Right kidney (tissue), 1 donor: ENCODE data around the gene SIGLEC14.

Experiments used
- DNase-seq: peaks from one replicate; pipeline ENCODE4 v3.0.0-alpha.2; 2016

Gene SIGLEC14

DNA sequence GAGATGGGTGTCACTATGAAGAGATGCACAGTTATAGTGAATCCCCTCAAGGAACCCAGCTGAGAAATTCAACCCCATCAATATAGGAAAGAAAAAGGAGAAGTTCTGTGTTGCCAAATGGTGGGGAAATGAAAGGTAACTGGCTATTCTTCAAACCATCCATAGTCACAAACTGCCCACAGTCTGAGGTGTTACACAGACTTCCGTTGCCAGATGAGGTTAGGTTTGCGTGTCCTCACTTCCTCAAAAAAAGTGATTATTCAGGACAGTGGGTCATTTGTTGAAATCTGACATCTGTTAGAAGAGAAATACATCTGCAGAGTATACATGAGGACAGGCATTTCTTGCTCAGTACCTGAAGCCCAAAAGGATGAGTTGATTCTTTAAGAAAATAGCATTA is 25.4 kb downstream of the SIGLEC14 start:
- no peak for DNase-seq

DNA sequence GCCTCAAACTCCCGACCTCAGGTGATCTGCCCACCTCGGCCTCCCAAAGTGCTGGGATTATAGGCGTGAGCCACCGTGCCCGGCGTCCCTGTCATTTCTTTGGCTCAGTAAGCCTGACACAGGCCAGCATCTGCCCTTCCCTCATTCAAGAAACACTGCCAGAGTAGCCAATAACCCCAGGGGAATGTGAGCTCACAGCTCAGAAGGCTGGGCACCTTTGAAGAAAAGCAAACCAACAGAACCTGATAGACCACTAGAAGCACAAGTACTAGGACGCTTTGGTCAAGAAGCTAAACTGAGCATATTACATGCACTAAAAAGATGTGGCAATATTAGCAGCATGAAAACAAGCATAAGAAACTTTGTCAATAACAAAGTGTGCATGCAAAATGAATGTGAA is 30.6 kb downstream of the SIGLEC14 start:
- no peak for DNase-seq

GRCh38 chr19:51614789-51615188 is 31.8 kb downstream of the SIGLEC14 start:
- no peak for DNase-seq

GRCh38 chr19:51610576-51610975 is 36.0 kb downstream of the SIGLEC14 start:
- no peak for DNase-seq

- DNase-seq, result peak; percentile 34
Observed at GRCh38 chr19:51607920-51608562, 38.6 kb downstream of the SIGLEC14 start.

GRCh38 chr19:51607077-51607476 is 39.5 kb downstream of the SIGLEC14 start:
- DNase-seq, result no peak

GRCh38 chr19:51602189-51602854 is 44.3 kb downstream of the SIGLEC14 start:
- DNase-seq, result no peak

DNA sequence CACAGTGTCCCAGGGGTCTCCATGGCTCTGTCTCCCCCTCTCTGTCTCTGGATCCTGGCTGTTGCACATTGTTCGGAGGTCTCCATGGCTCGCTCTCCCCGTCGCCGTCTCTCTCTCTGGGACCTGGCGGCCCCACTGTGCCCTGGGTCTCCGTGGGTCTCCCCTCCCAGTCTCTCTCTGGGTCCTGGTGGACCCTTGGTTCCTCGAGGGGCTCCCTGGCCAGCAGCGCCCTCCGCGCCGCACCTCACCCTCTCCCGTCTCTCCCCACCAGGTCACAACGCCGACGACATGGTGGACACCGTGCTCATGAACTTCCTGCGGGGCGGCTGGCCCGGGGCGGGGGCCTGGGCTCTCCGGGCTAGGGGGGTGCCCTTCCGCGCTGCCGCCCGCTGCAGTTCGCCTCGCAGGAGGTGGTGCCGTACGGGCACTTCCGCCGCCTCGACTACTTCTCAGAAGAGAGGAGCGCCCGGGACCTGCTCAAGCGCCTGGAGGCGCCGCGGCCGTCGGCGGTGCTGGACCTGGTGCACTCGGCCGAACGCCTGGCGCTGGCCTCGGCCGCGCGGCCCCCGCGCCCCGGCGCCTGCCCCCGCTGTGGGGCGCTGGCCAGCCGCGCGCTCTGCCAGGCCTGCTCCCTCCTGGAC is 45.6 kb downstream of the SIGLEC14 start:
- no peak for DNase-seq

DNA sequence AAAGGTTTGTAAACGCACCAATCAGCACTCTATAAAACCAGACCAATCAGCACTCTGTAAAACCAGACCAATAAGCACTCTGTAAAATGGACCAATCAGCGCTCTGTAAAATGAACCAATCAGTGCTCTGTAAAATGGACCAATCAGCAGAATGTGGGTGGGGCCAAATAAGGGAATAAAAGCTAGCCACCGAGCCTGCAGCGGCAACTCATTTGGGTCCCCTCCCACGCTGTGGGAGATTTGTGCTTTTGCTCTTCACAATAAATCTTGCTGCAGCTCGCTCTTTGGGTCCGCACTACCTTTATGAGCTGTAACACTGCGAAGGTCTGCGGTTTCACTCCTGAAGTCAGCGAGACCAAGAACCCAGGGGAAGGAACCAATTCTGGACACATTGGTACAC is 47.5 kb downstream of the SIGLEC14 start:
- no peak for DNase-seq

DNA sequence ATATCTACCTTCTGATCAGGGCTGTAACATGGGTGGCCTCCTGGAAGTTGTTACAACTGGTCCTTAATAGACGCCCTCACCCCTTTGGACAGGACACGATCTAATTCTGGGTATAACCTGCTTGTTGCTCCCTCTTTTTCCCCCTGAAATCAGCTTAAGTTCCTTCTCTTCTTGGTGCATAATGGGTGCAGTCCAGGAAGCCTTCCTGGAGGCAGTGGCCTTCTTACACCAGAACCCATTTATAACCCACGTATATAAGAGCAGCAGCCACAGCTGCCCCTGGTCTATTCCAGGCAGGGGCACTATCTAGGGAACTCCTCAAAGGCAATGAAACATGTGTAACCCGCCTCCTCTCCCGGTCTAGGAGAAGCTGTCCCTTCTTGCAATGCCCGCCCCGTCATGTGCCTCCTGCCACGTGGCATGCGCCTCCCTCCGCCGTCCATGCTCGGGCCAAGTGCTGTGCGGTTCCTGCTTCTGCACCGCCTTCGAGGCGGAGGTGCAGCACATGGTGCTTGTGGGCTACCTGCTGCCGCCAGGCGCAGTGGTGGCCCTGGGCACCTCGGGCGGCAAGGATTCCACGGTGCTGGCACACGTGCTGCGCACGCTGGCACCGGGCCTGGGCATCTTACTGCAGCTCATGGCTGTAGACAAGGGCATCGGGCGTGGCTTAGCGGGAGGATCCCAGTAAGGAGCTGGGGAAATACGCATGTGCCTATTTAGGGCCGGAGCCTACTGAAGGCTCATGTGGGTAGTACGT is 48.3 kb downstream of the SIGLEC14 start:
- no peak for DNase-seq

- DNase-seq, result no peak
Observed at GRCh38 chr19:51595190-51596175, 51.1 kb downstream of the SIGLEC14 start.

DNA sequence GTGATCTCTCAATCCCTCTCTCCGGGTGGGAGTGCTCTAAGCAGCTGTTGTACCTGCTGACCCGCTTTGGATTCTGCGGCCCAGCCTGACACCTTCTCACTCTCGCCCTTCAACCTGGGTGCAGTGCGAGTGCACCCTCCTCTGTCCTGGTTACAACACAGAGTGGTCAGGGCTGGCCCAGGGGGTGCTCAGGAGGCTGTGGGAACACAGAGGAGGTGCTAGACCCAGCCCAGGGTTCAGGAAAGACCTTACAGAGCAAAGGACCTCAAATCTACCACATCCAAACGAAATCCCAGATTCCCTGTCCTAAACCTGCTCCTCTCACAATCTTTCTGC is 51.9 kb downstream of the SIGLEC14 start:
- DNase-seq, result no peak

- peak; percentile 80 for DNase-seq
Observed at GRCh38 chr19:51593969-51594773, 52.5 kb downstream of the SIGLEC14 start.

DNA sequence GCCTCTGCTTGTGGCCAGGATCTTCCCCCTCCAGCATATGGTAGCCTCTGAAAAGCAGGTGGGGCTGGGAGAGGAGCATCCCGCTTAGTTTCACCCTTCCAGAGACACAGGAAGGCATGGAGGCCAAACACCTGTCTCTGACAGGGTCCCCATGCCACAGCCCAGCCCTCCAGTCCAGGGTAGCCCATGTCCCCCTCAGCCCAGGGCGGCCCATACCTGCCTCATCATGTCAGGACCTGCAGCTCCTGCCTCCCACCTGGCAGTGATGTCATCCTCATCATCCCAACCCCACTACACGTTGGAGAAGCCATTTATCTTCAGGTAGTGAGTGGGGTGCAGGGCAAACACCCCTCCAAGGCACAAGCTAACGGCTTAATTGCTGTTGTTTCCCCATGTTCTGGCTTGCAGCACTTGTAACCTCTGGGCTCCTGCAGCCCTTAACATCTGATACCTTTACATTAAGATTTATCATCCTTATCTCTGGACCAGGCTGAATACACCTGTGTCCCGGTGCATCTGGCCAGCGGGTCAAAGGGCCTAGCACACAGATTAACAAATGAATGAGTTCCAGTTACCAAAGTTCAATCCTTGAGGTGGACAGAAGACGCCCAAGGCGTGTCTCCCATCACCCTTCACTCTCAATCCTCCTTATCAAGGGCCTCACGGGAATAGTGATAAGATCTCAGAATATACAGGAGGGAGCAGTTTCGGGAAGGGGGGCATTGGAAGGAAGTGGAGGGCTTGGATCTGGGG is 53.3 kb downstream of the SIGLEC14 start:
- no peak for DNase-seq
